HepG2 (cell line): ENCODE data around the gene FAM3A.

ENCODE experiments used
- EP300 ChIP-seq, 3 experiments: sonication (generic) in 1 of 3; formaldehyde crosslinking in 1 of 3; IDR thresholded peaks; 2 replicates each; pipeline versions ENCODE4 v1.5.1 to v1.6.1; 2011 to 2020; ENCODE audit warnings: low read depth in 2 of 3, low read length in 2 of 3, borderline replicate concordance in 1 of 3, improper control_type of control experiment in 1 of 3, mild to moderate bottlenecking in 1 of 3, missing genetic modification reagents in 1 of 3, moderate library complexity in 1 of 3
- NR1H2 ChIP-seq: sonication (generic); formaldehyde crosslinking; IDR thresholded peaks from 2 replicates; pipeline ENCODE4 v1.8.1; 2022; ENCODE audit warnings: low read depth, missing genetic modification reagents, borderline replicate concordance
- POLR2AphosphoS5 ChIP-seq: IDR thresholded peaks from 2 replicates; pipeline ENCODE4 v1.6.1; 2012; ENCODE audit warnings: low read depth, low read length
- RNF2 ChIP-seq: fragments of 450-650 bp; conservative IDR thresholded peaks from 2 replicates; pipeline ENCODE4 v1.6.1; 2016; ENCODE audit warnings: low read depth
- THYN1 ChIP-seq: sonication (generic); formaldehyde crosslinking; IDR thresholded peaks from 2 replicates; pipeline ENCODE4 v1.8.1; 2023; ENCODE audit warnings: low read depth, mild to moderate bottlenecking, moderate library complexity, missing genetic modification reagents, borderline replicate concordance
- ZNF337 ChIP-seq: sonication (generic); formaldehyde crosslinking; IDR thresholded peaks from 2 replicates; pipeline ENCODE4 v1.5.1; 2020; ENCODE audit warnings: missing genetic modification reagents, low read depth, mild to moderate bottlenecking, borderline replicate concordance

- no peak for TF ChIP-seq RNF2
- TF ChIP-seq EP300 (IDR thresholded peaks at IDR 0.05; ENCODE audit: low read depth in 2 of 2, low read length in 2 of 2): no peak
- no peak for TF ChIP-seq EP300 (CRISPR knock-in tag; IDR thresholded peaks at IDR 0.05; ENCODE audit: borderline replicate concordance)
- TF ChIP-seq THYN1: no peak
- TF ChIP-seq NR1H2 (CRISPR knock-in tag): no peak
- peak; percentile 82 for TF ChIP-seq POLR2AphosphoS5
- TF ChIP-seq ZNF337 (CRISPR knock-in tag): no peak
Observed at GRCh38 chrX:154515966-154516655, at the start of gene FAM3A.
